Cerebellar nuclear complex (tissue), 1 donor: ENCODE data around the gene HMOX1.
A peak's percentile ranks its signal among the peaks of the same experiment; 100 is the strongest.
"Not testable (repeated sequence)": the region's sequence is repeated elsewhere in the genome, so short reads cannot be mapped to it uniquely, and the experiment has no call there.

Experiments
- DNase-seq, 2 experiments: peaks; one replicate each; lab custom pipeline; 2025; lab: John Stamatoyannopoulos, UW

The HMOX1 gene

GRCh38 chr22:35380013-35380412, 883 bp upstream of the HMOX1 start:
- no peak for DNase-seq

GRCh38 chr22:35381424-35382009, 621 bp downstream of the HMOX1 start:
- no peak for DNase-seq

GRCh38 chr22:35383679-35384071, 2.8 kb downstream of the HMOX1 start:
- DNase-seq = no peak

GRCh38 chr22:35384527-35384926, 3.6 kb downstream of the HMOX1 start:
- no peak for DNase-seq

- DNase-seq = no peak
These were observed 4.2 kb downstream of the HMOX1 start for GRCh38 chr22:35384975-35385588.

- no peak for DNase-seq
These were observed 5.9 kb downstream of the HMOX1 start for GRCh38 chr22:35386670-35387288.

GRCh38 chr22:35390933-35391332, 10.0 kb downstream of the HMOX1 start:
- DNase-seq = no peak

GRCh38 chr22:35392357-35392756, 11.5 kb downstream of the HMOX1 start:
- DNase-seq = no peak

- DNase-seq = no peak
These were observed 12.5 kb downstream of the HMOX1 start for GRCh38 chr22:35393116-35394010.

- DNase-seq = no peak
These were observed 13.1 kb downstream of the HMOX1 start for GRCh38 chr22:35394011-35394312.

- DNase-seq = no peak
These were observed 14.1 kb downstream of the HMOX1 start for GRCh38 chr22:35394810-35395563.

- DNase-seq = not testable (repeated sequence)
These were observed 15.7 kb downstream of the HMOX1 start for GRCh38 chr22:35396622-35397021.

GRCh38 chr22:35397095-35397904, 16.4 kb downstream of the HMOX1 start:
- DNase-seq = no peak

GRCh38 chr22:35398591-35398973, 17.7 kb downstream of the HMOX1 start:
- DNase-seq = no peak

GRCh38 chr22:35399114-35399677, 18.3 kb downstream of the HMOX1 start:
- DNase-seq = no peak

GRCh38 chr22:35399678-35400500, 19.0 kb downstream of the HMOX1 start, which contains the start of gene MCM5:
MCM5 (plus strand) TSS chr22:35400140; CDS start chr22:35400439, 299 bp downstream.
- peak; percentile 47 to 81 for DNase-seq

- DNase-seq = no peak
These were observed 19.6 kb downstream of the HMOX1 start for GRCh38 chr22:35400501-35400790.

- no peak for DNase-seq
These were observed 21.0 kb downstream of the HMOX1 start for GRCh38 chr22:35401863-35402262.

GRCh38 chr22:35403356-35403755, 22.5 kb downstream of the HMOX1 start:
- no peak for DNase-seq

GRCh38 chr22:35404176-35404575, 23.3 kb downstream of the HMOX1 start:
- DNase-seq = no peak
